OCI-LY7 (cell line): ENCODE data around the gene AKR7A2.

Experiments used
- EZH2phosphoT487 ChIP-seq: fragments of 200-600 bp; sonication (generic); IDR thresholded peaks from 2 replicates; pipeline ENCODE4 v1.6.1; 2018; ENCODE audit warnings: low read depth, borderline replicate concordance, mild to moderate bottlenecking, mixed run types, antibody characterized with exemption, low read length, moderate library complexity, mixed read lengths
- TF ChIP-seq, protein P1 (sequence below): fragments of 200-600 bp; sonication (generic); conservative IDR thresholded peaks from 2 replicates; pipeline ENCODE4 v1.5.1; 2014; ENCODE audit warnings: mild to moderate bottlenecking, antibody characterized with exemption, low read length, moderate library complexity, mixed read lengths

DNA sequence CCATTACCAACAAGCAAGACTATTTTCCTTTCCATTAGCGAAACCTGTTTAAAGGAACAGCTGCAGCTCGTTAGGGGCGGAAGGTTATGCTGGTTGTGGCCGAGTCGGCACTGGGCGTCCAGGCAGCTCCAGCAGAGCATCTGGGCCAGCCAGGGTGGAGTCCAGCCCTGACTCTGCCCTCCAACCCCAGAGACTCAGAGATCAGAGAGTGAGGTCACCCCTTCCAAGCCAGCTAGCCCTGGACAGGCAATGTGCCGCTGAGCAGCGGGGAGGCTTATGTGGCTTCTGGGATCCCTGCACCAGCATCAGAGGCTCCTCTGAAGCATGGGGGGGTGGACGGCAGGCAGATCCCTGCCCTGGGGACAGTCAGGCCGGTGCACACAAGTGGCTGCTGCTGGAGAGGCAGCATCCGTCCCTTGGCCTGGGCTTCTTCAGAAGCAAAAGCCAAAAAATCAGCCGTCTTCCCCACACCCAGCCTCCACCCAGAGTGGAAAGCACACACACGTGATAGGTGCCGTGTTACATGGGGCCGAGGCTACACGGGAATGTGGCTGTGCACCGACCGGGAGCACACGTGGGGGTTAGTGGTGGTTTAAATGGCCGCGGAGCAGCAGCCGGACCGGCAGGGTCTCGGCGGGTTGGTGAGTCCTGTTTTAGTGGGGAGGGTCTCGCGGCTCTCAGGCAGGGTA lies 30.3 kb upstream of the AKR7A2 start:
- TF ChIP-seq EZH2phosphoT487, result no peak
- TF ChIP-seq, protein P1, sequence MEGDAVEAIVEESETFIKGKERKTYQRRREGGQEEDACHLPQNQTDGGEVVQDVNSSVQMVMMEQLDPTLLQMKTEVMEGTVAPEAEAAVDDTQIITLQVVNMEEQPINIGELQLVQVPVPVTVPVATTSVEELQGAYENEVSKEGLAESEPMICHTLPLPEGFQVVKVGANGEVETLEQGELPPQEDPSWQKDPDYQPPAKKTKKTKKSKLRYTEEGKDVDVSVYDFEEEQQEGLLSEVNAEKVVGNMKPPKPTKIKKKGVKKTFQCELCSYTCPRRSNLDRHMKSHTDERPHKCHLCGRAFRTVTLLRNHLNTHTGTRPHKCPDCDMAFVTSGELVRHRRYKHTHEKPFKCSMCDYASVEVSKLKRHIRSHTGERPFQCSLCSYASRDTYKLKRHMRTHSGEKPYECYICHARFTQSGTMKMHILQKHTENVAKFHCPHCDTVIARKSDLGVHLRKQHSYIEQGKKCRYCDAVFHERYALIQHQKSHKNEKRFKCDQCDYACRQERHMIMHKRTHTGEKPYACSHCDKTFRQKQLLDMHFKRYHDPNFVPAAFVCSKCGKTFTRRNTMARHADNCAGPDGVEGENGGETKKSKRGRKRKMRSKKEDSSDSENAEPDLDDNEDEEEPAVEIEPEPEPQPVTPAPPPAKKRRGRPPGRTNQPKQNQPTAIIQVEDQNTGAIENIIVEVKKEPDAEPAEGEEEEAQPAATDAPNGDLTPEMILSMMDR, result no peak
